GM12873 (cell line): ENCODE measurements around the gene SLC7A9.

Source experiments
- TF ChIP-seq, protein P1 (sequence below): IDR thresholded peaks from 2 replicates; pipeline ENCODE4 v1.5.1; 2012; ENCODE audit warnings: low read depth, mild to moderate bottlenecking, moderate library complexity, low read length, control low read depth; ENCODE audit not compliant: insufficient read depth; ENCODE audit errors: missing control alignments

The SLC7A9 gene

DNA sequence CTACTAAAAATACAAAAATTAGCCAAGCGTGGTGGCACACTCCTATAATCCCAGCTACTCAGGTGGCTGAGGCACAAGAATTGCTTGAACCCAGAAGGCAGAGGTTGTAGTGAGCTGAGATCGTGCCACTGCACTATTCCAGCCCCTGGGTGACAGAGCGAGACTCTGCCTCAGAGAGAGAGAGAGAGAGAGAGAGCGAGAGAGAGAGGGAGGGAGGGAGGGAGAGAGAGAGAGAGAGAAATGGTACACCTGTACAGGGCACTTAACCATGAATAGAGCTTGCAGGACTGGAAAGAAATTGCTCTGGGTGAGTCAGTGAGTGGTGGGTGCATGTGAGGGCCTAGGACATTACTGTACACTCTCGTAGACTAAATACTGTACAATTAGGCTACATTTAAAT lies 40.5 kb upstream of the SLC7A9 start:
- TF ChIP-seq, protein P1, sequence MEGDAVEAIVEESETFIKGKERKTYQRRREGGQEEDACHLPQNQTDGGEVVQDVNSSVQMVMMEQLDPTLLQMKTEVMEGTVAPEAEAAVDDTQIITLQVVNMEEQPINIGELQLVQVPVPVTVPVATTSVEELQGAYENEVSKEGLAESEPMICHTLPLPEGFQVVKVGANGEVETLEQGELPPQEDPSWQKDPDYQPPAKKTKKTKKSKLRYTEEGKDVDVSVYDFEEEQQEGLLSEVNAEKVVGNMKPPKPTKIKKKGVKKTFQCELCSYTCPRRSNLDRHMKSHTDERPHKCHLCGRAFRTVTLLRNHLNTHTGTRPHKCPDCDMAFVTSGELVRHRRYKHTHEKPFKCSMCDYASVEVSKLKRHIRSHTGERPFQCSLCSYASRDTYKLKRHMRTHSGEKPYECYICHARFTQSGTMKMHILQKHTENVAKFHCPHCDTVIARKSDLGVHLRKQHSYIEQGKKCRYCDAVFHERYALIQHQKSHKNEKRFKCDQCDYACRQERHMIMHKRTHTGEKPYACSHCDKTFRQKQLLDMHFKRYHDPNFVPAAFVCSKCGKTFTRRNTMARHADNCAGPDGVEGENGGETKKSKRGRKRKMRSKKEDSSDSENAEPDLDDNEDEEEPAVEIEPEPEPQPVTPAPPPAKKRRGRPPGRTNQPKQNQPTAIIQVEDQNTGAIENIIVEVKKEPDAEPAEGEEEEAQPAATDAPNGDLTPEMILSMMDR = no peak

DNA sequence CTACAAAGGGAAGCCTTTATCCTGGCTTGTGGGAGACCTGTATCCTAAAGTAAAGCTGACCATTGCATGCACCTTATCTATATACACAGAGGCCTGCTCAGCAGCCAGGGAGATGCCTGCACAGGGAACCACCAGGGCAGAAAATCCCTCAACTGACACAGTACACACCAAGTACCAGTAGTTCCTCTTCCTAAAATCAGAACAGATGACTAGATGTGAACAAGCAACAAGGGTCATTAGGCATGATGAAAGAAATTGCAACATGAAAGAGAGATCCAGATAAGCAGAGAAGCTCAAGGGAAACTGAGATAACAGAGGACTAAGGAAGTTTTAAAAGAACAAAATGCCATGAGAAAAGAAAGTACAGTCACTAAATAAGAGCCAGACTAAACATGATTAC lies 39.7 kb upstream of the SLC7A9 start:
- TF ChIP-seq, protein P1 = no peak

DNA sequence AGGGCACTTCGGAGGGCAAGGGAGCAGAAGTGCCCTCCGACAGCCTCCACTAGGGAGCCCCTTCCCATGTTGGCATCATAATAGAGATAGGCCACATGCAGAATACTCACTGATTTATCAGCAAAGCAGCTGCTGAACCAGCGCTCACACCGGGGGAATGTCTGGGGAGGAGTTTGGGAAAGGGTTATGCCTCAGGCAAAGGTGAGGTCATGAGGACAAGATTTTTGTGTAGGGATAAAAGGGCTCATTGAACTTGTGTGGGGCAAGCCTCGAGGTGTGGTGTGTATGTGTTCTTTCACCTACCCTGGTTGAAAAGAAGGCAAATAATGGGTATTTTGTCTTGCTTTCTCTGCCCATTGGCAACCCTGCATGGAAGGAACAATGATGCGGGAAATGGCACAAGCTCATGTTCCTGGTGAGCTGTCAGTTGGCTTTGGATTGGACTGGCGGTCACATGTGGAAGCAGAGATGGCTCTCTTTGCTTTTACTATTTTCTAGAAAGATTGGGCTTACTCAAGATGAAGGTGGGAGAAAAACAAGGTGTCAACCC lies 39.1 kb upstream of the SLC7A9 start:
- TF ChIP-seq, protein P1 = no peak

DNA sequence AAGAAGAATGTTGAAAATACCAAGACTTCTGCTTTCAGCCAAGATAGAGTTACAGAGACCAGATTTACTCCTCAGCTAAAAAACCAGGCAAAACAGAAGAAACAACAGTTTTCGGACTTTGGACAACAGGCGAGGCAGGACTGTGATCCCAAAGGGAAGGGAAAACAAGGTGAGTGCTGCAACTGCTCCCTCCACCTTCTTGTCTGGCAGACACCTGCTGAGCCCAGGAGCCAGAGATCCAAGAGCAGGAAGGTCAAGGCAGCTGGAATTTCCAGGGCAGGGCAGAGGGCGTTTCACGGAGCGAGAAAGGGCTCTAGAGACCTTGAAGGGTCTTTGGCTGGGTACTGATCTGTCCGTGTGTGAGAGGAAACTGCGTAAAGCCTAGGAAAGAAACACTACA lies 32.9 kb upstream of the SLC7A9 start:
- TF ChIP-seq, protein P1 = no peak

DNA sequence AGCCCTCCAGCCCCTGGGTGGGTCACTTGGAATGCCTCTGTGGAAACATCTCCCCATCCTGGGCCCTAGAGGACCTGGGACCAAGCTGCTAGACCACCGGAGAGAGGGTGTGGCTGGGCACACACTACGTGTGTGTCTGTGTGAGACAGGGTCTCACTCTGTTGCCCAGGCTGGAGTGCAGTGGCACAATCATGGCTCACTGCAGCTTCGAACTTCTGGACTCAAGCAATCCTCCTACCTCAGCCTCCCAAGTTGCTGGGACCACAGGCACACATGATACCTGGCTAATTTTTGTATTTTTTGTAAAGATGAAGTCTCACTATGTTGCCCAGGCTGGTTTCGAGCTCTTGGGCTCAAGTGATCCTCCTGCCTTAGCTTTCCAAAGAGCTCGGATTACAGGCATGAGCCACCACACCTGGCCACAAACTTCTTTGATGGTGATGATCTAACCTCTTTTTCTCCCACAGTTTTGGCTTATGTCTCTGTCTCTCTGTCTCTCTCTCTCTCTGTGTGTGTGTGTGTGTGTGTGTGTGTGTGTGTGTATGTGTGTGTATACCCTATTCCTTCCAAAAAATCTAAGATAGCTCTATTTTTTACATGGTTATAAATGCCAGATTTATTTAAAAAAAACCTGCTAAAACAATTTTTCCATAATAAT lies 32.1 kb upstream of the SLC7A9 start:
- TF ChIP-seq, protein P1 = no peak

DNA sequence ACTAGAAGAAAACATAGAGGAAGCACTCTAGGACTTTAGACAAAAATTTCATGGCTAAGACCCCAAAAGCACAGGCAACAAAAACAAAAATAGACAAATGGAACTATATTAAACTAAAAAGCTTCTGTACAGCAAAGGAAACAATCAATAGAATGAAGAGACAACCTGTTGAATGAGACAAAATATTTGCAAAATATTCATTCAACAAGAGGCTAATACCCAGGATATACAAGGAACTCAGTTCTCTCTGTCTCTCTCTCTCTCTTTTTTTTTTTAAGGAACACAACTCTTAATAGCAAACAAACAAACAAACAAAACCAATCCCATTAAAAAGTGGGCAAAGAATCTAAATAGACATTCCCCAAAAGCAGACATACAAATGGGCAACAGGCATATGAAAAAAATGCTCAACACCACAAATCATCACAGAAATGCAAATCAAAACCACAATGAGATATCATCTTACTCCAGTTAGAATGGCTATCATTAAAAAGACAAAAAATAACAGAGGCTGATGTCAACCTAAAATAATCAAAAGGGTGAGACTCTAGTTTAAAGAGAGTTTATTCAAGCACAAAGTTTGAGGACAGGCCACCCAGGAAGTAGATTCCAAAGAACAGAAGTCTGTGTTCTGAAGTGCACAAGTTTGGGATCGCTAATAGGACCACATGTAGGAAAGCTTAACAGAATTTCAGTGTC lies 27.1 kb upstream of the SLC7A9 start:
- TF ChIP-seq, protein P1 = no peak

DNA sequence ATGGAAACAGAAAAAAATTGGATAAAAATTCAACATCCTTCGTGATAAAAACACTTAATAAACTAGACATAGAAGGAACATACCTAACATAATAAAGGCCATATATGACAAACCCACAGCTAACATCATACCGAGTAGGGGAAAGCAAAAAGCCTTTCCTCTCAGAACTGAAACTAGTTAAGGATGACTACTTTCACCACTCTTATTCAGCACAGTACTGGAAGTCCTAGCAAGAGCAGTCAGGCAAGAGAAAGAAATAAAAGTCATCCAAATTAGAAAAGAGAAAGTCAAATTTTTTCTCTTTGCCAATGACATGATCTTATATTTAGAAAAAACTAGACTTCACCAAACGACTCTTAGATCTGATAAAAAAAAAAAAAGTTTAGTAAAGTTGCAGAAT lies 25.8 kb upstream of the SLC7A9 start:
- TF ChIP-seq, protein P1 = no peak
